GM21515 (cell line): Measurements from ENCODE around the gene PRKD1.
"Not testable (repeated sequence)": the region's sequence is repeated elsewhere in the genome, so short reads cannot be mapped to it uniquely, and the experiment has no call there.

Experiments used
- ATAC-seq: cut with Tn5 transposase; IDR thresholded peaks from one replicate; pipeline ENCODE4 v1.9.1; 2021; ENCODE audit not compliant: unreplicated experiment

The PRKD1 gene

DNA sequence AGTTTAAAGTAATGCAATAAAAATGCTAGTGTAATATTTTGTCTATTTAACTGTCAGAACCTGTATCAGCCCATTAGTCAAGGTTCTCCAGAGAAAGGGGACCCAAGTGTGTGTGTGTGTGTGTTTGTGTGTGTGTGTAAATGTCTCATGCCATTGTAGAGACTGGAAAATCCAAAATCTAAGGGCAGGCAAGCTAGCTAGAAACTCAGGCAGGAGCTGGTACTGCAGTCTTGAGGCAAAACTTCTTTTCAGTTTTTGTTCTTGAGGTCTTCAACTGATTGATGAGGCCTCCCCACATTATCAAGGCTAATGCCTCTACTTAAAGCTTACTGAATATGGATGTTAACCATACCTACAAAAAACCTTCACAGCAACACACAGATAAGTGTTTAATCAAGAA is 126.7 kb downstream of the PRKD1 start:
- ATAC-seq: no peak

DNA sequence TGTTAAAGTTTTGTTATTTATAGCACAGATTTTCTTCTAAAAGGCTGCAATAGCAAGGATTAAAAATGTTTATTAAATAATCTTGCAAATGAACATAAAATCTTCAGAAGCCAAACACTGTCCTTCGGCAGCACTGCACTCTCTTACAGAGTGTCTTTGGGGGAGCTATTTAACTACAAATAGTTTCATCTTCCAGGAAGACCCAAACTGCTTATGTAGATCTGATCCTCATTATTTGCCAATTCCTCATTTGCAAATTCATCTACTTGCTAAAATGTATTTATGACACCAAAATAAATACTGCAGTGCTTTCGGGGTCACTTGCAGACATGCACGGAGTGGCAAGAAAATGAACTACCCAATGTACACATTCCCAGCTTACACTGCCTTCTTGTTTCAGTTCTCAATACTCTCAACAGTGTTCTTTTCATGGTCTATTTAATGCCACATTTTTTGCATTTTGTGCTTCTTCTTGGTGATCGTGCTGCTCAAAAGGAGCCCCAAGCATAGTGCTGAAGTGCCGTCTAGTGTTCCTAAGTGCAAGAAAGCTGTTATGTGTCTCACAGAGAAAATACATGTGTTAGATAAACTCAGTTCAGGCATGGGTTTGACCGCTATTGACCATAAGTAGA is 128.1 kb downstream of the PRKD1 start:
- peak; percentile 67 for ATAC-seq

- no peak for ATAC-seq
These were observed 128.8 kb downstream of the PRKD1 start for GRCh38 chr14:29798811-29799210.

DNA sequence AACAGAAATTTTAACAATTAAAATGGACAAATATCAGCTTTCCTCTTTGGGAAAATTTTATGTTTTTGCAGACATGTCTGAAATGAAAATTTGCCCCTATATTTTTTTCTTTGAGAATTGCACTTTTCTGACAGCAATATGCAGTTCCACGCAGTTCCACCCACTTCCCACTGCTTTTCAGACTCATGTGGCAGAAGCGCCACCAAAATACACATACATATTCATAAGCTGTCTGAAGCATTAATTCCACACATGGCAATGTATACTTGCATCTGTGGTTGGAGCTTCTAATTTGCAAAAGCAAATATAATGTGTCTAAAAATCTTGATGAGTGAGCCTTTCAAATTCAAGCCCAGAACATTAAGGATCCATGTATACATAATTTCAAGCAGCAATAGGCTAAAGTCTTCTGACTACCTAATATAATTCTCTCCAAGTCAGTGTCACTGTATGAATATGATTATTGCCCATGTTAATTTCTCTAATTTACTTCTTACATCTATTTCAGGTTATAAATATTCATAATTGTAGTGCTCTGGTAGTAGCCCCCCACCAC is 129.5 kb downstream of the PRKD1 start:
- no peak for ATAC-seq

- ATAC-seq: no peak
These were observed 130.8 kb downstream of the PRKD1 start for GRCh38 chr14:29796853-29797252.

DNA sequence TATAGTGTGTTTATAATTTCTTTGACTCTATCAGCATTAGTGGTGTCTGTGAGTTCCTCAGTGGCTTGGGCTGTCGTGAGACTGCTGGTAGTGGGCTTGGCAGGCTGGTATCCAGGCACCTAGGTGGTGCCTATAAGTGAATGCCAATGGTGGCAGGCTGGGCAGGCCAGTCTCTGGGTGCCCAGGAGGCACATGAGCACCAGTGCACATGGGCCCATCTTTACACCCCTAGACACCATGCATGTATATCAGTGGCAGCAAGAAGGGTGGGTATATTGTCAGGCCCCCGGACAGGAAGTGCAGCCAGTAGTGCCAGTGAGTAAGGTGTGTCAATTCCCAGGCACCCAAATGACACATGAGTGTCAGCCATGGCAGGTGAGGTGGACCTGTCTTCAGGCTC is 138.2 kb downstream of the PRKD1 start:
- ATAC-seq: no peak

GRCh38 chr14:29788093-29788492 is 139.6 kb downstream of the PRKD1 start:
- no peak for ATAC-seq

GRCh38 chr14:29783556-29783955 is 144.1 kb downstream of the PRKD1 start:
- no peak for ATAC-seq

GRCh38 chr14:29782041-29782440 is 145.6 kb downstream of the PRKD1 start:
- ATAC-seq: no peak

DNA sequence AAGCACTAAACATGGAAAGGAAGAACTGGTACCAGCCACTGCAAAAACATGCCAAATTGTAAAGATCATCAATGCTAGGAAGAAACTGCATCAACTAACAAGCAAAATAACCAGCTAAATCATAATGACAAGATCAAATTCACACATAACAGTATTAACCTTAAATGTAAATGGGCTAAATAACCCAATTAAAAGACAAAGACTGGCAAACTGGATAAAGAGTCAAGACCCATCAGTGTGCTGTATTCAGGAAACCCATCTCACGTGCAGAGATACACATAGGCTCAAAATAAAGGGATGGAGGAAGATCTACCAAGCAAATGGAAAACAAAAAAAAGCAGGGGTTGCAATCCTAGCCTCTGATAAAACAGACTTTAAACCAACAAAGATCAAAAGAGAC is 150.5 kb downstream of the PRKD1 start:
- ATAC-seq: not testable (repeated sequence)

GRCh38 chr14:29773990-29774389 is 153.7 kb downstream of the PRKD1 start:
- no peak for ATAC-seq

DNA sequence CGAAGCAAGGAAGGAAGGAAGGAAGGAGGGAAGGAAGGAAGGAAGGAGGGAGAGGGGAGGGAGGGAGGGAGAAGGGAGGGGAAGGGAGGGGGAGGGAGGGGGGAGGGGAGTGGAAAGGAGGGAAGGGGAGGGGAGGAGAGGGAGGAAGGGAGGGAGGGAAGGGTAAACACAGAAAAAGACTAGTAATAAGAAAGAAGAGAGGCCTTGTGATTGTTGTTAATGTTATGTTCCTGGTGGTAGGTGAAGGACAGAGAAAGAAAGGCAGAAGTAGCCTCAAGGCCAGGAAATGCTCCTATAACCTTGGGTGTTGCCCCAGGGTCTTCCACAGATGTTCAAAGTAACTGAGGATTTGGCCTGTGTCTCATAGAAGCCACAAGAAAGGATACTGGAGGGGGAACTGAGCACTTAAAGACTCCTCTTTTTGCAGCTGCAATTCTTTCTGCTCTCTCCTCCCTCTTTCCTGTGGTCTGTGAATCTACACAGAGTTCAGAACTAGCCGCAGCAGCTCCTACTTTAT is 164.2 kb downstream of the PRKD1 start:
- ATAC-seq: no peak

- ATAC-seq: peak; percentile 89
These were observed 167.9 kb downstream of the PRKD1 start for GRCh38 chr14:29759521-29760340.

GRCh38 chr14:29757711-29758233 is 169.9 kb downstream of the PRKD1 start:
- no peak for ATAC-seq

DNA sequence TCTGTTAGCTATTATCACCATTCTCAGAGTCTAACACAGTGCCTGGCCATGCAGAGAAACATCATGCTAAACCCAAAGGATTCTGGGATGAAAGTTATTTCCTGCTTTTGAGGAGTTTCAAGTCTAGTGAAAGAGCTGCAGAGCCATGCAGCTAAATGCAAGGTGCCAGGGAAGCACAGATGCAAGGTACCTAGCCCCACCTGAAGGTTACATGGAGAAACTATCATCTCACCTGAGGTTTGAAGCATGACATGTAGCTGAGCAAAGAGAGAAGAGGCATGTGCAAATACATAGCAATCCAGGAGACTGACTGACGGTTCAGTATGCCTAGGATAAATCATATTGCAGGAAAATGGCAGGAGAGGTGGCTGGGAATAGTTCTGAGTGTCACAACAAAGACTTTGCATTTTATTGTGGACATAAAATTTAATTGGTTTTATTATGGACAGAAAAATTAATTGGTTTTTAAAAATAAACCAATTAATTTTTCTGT is 170.4 kb downstream of the PRKD1 start:
- ATAC-seq: no peak

DNA sequence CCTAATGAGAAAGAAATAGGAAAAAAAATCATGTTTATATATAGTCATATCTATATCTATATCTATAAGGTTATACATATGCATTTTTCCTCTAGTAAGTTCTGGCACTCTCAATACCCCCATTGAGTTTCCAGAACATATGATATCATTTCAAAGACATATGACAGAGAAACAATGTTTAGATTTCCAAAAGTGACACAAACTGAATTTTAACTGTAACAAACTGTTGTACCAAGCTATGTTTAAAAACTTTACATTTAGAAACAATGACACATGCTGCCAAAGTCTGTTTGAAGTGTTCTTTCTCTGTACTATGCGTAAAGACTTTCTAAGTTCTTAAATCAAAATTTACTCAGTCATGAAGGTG is 171.6 kb downstream of the PRKD1 start:
- ATAC-seq: no peak

GRCh38 chr14:29755311-29756018 is 172.2 kb downstream of the PRKD1 start:
- no peak for ATAC-seq

DNA sequence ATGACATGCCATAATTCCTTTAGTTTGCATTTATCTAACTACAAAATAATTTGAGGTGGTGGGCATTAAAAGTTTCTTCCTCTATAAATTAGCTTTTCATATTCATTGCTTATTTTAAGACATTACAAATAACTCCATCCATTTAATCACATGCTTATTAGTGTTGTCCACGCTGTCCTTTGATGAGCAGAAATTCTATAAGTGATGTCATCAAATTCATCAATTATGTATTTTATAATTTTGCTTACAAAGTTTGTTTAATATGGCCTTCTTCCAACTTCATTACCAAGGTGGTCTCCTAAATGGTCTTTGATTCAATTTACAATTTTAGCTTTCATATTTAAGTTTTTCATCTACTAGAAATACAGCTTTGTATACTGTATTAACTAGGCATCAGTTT is 173.5 kb downstream of the PRKD1 start:
- ATAC-seq: no peak

GRCh38 chr14:29752221-29752923 is 175.3 kb downstream of the PRKD1 start:
- no peak for ATAC-seq

DNA sequence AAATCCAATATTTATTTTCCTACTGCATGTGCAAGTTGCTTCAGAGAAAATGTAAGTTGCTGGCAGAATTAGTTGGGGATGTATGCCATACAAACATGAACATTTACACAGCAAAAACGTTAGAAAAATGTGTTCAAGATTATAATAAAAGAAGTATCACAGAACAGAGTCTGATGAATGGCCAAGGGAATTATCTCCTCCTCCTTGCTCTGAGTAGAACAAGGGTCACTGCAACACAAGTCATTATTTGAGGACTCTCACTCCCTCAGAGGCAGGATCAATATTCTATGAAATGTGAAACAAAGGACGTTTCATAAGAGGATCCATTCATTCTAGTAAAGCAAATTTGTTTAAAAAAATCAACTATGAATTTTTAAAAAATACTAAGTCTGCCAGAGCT is 177.8 kb downstream of the PRKD1 start:
- no peak for ATAC-seq
